ENCODE data around the gene FAM200B. TPM values are rescaled to one million over a fixed set of nuclear protein-coding genes. Genes with fewer than 3 reads are reported as not detected.
A peak's percentile ranks its signal among the peaks of the same experiment; 100 is the strongest.

The FAM200B gene
- total RNA-seq, 1 donor = 31.8 TPM

DNA sequence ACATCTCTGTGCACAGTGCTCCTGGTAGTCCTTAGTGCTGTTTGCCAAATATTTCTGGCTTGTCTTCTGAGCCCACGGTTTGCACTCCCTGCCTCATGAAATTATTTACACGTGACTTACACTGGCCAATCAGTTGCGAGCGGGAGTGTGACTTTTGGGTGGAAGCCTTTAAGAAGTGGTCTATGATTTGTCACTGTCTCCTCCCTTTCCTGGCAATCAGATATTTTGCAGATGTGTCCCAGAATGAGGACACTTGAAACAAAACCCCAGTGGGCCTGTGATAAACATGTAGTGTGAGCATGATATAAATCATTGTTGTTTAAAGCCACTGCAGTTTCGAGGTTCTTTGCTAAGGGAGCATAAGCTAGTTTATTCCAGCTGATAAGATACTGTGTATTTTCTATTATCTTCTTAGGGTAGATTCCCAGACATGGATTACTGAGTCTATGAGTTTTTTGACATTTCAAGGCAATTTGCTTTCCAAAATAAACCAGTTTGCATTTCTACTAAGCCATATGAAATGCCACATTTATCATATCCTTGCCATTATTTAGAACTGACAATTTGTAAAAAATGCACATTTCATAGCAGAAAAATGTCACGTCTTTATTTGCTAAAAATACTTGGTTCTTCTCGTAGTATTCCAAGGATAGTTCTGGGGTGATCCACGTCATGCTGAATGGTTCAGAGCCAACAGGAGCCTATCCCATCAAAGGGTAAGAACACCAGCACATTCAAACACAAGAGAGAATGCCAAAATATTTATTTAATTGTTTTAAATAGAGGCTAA is 33.2 kb downstream of the FAM200B start:
- Histone ChIP-seq H3K27ac (ENCODE audit: low read depth, low read length) (peak overlapping the region; percentile 80), H2AFZ (ENCODE audit: low read length) (no peak overlapping the region), H3K4me1 (ENCODE audit: insufficient read depth, low read length) (peaks cover 36% of the 10 kb centered on the region), H3K79me2 (ENCODE audit: insufficient read depth, low read length) (no peaks in the 10 kb centered on the region), H4K20me1 (ENCODE audit: insufficient read depth, low read length) (no peaks in the 10 kb centered on the region), H3K36me3 (ENCODE audit: insufficient read depth, low read length) (no peaks in the 10 kb centered on the region), H3K4me2 (ENCODE audit: insufficient read depth, low read length) (peak overlapping the region; percentile 29), H3K27me3 (ENCODE audit: insufficient read depth, low read length) (no peaks in the 10 kb centered on the region), H3K4me3 (ENCODE audit: insufficient read depth, low read length) (no peak overlapping the region), H3K9me3 (ENCODE audit: low read depth, low read length) (no peaks in the 10 kb centered on the region)
- TF ChIP-seq, protein P1, sequence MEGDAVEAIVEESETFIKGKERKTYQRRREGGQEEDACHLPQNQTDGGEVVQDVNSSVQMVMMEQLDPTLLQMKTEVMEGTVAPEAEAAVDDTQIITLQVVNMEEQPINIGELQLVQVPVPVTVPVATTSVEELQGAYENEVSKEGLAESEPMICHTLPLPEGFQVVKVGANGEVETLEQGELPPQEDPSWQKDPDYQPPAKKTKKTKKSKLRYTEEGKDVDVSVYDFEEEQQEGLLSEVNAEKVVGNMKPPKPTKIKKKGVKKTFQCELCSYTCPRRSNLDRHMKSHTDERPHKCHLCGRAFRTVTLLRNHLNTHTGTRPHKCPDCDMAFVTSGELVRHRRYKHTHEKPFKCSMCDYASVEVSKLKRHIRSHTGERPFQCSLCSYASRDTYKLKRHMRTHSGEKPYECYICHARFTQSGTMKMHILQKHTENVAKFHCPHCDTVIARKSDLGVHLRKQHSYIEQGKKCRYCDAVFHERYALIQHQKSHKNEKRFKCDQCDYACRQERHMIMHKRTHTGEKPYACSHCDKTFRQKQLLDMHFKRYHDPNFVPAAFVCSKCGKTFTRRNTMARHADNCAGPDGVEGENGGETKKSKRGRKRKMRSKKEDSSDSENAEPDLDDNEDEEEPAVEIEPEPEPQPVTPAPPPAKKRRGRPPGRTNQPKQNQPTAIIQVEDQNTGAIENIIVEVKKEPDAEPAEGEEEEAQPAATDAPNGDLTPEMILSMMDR (IDR thresholded peaks at IDR 0.05; ENCODE audit: extremely low read depth, low read depth, low read length) = no peak
- no peak for DNase-seq (ENCODE audit: insufficient read length, low spot score, missing footprints)

DNA sequence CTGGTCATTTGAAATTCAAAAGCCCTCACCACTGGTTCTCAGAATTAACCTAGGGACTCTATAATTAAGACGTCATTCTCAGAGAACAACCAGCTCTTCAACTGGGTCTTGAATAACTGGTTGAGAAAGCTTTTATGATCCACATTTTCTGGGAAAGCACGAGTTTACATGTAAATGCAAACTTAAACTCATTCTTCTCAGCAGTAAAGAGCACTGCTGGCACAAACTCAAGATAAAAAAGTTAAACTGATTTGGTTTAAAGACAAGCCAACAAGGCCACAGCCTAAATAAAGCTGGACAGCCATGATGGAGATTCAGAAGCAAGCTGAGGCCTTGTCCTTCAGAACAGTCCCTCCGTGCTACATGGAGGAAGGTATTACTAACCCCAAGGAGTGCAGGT is 34.5 kb downstream of the FAM200B start:
- H3K4me2 ChIP-seq (ENCODE audit: insufficient read depth, low read length) = no peak overlapping the region
- no peaks in the 10 kb centered on the region for H3K27me3 ChIP-seq (ENCODE audit: insufficient read depth, low read length)
- H3K27ac ChIP-seq (ENCODE audit: low read depth, low read length) = peak overlapping the region; percentile 80
- H3K79me2 ChIP-seq (ENCODE audit: insufficient read depth, low read length) = no peaks in the 10 kb centered on the region
- H4K20me1 ChIP-seq (ENCODE audit: insufficient read depth, low read length) = no peaks in the 10 kb centered on the region
- TF ChIP-seq, protein P1 (IDR thresholded peaks at IDR 0.05; ENCODE audit: extremely low read depth, low read depth, low read length) = no peak
- peak overlapping the region; percentile 17 for H2AFZ ChIP-seq (ENCODE audit: low read length)
- peaks cover 36% of the 10 kb centered on the region for H3K4me1 ChIP-seq (ENCODE audit: insufficient read depth, low read length)
- no peak for DNase-seq (ENCODE audit: insufficient read length, low spot score, missing footprints)
- no peak overlapping the region for H3K4me3 ChIP-seq (ENCODE audit: insufficient read depth, low read length)
- no peaks in the 10 kb centered on the region for H3K36me3 ChIP-seq (ENCODE audit: insufficient read depth, low read length)
- no peaks in the 10 kb centered on the region for H3K9me3 ChIP-seq (ENCODE audit: low read depth, low read length)

DNA sequence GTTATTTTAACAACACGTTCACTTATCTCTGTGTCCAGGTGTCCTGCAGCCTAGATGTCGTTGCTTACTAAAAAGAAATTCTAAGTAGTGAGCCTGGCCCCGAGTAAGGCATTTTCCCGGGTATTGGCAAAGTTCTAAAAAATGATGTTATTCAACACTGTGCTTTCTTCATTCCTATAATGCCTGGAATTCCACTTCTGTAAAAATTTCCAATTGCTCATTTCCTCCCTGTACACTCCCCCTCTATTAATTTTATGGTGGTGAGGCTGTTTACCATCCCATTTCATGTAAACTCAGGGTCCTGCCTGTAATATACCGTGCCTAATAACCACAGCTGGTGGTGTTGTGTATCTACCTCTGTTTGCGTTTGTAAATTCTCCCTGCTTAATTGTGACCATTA is 35.5 kb downstream of the FAM200B start:
- H3K27ac ChIP-seq (ENCODE audit: low read depth, low read length) = peak overlapping the region; percentile 62

More for the DNA sequence above, 35.5 kb downstream of the FAM200B start:
- no peaks in the 10 kb centered on the region for H3K36me3 ChIP-seq (ENCODE audit: insufficient read depth, low read length)
- no peaks in the 10 kb centered on the region for H3K9me3 ChIP-seq (ENCODE audit: low read depth, low read length)
- H3K4me1 ChIP-seq (ENCODE audit: insufficient read depth, low read length) = peaks cover 36% of the 10 kb centered on the region
- TF ChIP-seq, protein P1 (IDR thresholded peaks at IDR 0.05; ENCODE audit: extremely low read depth, low read depth, low read length) = no peak
- H3K4me3 ChIP-seq (ENCODE audit: insufficient read depth, low read length) = peak overlapping the region; percentile 11
- no peaks in the 10 kb centered on the region for H3K79me2 ChIP-seq (ENCODE audit: insufficient read depth, low read length)
- H3K4me2 ChIP-seq (ENCODE audit: insufficient read depth, low read length) = peak overlapping the region; percentile 47
- no peaks in the 10 kb centered on the region for H3K27me3 ChIP-seq (ENCODE audit: insufficient read depth, low read length)
- peak; percentile 76 for DNase-seq (ENCODE audit: insufficient read length, low spot score, missing footprints)
- H4K20me1 ChIP-seq (ENCODE audit: insufficient read depth, low read length) = no peaks in the 10 kb centered on the region
- no peak overlapping the region for H2AFZ ChIP-seq (ENCODE audit: low read length)

Measured in osteoblast (primary cell).